HL-60/S4 (cell line): ENCODE results near the gene SLC39A3.

Source experiments
- in situ Hi-C: fragments of 300-500 bp; cut with MboI; formaldehyde crosslinking; loops from 2 replicates; pipeline ENCODE4 v1.14.3; 2022; ENCODE audit warnings: low sequenced_read_pairs

SLC39A3 gene

DNA sequence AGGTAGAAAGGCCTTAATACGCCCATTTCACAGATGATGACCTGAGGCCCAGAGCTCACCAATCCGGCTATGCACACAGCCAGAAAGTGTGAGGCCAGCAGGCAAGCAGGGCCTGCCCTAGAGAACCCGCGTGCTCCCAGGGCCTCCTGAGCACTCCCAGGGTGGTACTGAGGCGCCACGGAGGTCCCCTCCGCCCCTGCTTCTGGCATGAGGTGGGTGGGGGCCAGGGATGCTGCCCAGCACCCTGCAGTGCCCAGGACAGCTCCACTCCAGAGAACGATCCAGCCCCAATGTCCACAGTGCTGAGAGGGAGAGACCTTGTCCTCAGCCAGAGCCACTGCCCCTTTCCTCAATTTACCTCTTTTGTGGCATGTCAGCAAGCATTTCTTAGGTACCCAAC lies 29.4 kb upstream of the SLC39A3 start:
- in situ Hi-C loops = no loop called here

- in situ Hi-C loops = no loop called here
These were observed 28.7 kb upstream of the SLC39A3 start for GRCh38 chr19:2768365-2769132.

DNA sequence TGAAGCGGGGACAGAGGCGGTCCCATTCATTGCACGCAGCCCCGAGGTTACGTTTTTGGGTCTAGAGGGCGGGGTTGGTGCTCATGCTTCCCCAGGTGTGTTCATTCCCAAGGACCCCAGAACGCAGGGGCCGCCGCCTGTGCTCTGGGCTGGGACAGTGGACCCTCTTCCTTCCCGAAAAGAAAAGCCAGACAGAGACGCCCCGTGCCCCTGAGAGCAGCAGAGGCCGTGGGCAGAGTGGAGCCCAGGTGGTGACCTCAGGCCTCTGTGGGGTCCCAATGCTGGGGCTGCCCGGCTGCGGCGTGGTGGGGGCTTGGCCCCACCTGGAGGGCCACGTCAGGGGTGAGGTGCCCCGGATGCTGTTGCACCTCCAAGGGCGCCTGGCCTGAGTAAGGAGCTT lies 27.9 kb upstream of the SLC39A3 start:
- in situ Hi-C loops = no loop called here

DNA sequence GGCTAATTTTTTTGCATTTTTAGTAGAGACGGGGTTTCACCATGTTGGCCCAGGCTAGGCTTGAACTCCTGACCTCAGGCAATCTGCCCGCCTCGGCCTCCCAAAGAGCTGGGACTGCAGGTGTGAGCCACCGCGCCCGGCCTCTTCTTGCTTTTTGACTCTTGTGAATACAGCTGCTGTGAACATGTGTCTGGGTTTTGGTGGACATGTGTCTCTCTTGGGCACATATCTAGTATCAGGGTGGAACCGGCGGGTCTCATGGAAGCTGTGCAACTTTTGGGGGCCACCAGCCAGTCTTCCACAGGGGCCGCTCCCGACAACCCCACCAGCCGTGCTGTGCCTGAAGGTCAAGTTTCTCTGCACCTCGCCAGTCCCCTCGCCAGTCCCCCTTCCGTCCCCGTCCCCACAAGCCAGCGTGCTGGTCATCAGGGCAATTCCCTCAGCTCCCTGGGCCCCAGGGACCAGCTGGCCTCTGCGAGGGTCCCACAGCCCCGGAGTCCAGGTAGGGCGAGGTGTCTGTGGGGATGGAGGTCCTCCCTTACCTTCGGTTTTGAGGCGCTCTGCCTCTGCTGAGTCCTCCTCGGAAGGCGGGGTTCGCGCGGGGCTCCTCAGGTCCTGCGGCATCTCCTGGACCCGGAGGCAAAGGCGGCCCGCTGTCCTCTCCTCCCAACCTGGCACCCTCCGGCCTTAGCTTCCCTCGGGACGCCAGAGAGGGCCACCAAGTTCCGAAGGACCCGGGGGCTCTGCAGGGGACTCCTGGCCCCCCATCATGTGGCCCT lies 27.0 kb upstream of the SLC39A3 start:
- in situ Hi-C loops = no loop called here

DNA sequence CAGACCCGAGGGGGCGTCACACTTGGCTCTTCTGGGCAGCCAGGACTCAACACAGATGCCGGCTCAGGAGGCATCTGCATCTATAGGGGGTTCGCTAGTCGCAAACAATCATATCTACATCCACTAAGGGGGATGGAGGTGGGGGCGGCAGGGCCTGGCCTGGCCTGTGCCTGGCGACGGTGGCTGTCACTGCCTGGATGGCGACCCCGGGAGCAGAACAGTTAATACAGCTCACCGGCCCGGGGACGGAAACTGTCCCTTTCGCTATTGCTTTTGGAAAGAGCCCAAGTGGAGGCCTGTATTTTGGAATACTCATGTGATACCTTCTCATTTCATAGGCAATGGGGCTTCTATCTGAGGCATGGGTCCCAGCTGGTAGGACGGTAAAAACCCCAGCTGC lies 25.6 kb upstream of the SLC39A3 start:
- in situ Hi-C loops = no loop called here

- in situ Hi-C loops = no loop called here
These were observed 25.1 kb upstream of the SLC39A3 start for GRCh38 chr19:2764945-2765344.

- in situ Hi-C loops = no loop called here
These were observed 23.9 kb upstream of the SLC39A3 start for GRCh38 chr19:2763687-2764086.

- in situ Hi-C loops = no loop called here
These were observed 23.1 kb upstream of the SLC39A3 start for GRCh38 chr19:2762783-2763496.

DNA sequence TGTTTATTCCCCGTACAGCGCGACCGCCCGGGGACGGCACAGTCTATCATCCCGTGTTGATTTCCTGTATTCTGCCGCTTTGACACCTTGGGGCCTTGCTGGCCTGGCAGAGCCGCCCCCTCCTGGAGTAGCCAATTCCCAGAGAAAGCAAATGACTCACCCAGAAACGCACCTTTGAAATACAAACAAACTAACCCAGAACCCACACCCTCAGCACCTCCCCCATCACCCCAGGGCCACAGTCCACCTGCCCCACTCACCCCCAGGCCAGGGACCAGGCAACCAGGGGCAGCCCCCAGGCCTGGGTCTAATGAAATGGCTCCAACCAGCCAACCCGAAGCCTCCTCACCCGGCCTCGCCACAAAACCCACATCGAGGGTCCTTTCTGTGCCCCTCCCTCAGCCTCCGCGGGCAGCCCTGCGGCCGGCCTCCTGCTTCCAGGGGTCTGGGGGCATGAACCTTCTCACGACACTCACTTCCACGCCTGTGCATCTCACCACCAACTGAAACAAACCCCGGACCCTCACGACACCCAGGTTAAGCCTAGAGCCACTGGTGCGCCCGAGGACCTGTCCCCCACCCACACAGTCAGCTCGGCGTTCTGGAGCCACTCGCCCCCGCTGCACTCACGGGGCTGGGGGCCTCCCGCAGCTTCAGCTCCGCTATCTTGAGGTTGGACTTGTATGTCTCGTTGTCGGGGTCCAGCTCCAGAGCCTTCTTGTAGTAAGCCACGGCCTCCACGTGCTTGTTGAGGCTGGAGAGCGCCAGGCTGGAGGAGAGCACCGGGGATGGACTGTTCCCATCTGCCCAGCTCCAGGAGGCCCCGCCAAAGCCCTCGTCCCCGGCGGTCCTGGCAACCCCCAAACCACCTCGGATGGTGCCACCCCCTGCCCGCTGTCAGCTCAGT lies 22.3 kb upstream of the SLC39A3 start:
- in situ Hi-C loops = no loop called here

DNA sequence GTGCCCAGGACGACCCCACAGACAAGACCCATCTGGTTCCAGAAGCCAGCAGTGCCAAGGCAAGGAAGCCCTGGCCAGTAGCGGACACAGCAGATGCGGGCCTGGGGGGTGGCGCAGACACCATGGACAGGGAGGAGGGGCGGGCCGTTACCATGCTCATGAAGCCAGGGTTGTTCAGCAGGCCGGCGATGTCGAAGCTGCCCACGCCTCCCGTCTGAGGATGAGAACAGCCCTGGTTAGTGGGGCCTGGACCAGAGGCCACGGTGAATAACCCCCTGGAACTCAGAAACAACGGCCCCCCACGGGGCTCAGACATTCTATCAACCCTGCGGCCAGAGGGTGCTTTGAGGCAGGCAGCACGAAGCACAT lies 21.5 kb upstream of the SLC39A3 start:
- in situ Hi-C loops = no loop called here

DNA sequence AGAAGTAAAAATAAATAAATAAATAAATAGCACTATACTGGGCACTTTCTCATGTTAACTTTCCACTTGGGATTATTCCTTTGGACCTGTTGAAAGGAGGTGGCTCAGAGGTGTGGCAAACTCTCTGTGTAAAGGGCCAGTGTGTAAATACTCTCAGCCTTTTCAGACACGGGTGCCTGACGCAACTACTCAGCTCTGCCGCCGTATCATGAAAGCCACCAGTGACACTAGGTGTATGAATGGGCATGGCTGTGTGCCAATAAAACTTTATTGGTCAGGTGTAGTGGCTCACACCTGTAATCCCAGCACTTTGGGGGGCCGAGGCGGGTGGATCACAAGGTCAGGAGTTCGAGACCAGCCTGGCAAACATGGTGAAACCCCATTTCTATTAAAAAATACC lies 20.1 kb upstream of the SLC39A3 start:
- in situ Hi-C loops = no loop called here

DNA sequence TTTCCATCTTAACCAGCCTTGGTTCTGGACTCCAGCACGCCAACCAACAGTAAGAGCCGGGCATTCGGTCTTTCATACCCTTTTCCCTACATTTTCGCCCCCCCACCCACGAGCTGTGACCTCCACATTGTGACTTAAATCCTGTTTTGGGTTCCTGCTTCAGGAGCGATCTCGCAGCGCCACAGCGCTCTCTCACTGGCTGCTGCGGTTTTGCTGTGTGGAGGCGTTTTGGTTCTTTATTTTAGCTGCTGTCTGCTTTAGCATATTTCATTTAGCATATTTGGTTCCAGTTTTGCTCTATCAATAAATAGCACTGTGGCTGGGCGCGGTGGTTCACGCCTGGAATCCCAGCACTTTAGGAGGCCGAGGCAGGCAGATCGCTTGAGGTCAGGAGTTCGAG lies 19.5 kb upstream of the SLC39A3 start:
- in situ Hi-C loops = no loop called here

GRCh38 chr19:2758601-2759313 lies 18.9 kb upstream of the SLC39A3 start:
- in situ Hi-C loops = no loop called here

GRCh38 chr19:2756921-2757881 lies 17.4 kb upstream of the SLC39A3 start:
- in situ Hi-C loops = no loop called here

DNA sequence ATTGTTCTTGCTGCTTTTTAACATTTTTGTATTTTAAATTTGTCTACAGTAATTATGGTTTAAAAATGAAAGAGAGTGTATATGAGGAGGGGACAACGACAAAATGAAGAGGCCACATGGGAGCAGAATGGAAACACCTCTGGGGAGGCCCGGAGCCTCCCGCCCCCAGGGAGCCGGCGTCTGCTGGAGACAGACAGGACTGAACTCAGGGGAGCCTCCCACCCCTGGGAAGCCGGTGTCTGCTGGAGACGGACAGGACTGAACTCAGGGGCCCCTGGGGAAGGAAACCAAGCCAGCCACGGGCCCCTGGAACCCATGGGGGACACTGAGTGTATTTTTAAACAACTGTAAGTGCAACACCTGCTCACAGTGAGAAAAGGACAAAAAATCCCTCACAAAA lies 16.7 kb upstream of the SLC39A3 start:
- in situ Hi-C loops = no loop called here

DNA sequence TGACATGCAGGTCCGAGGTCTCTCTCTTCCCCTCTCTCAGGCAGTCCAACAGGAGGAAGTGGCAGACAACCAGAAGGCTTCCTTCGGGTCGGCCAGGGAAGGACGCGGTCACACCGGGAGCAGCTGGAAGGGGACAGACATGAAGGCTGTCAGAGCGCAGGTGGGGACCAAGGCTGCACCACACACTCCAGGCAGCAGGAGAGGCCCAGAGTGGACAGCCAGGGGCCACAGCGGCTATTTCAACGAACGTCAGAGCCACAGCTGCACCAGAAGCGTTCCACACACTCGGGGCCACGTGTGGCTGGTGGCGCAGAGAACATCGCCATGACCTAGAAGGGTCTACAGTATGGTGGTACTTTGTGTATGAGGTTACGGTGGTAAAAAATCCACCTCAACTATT lies 16.0 kb upstream of the SLC39A3 start:
- in situ Hi-C loops = no loop called here

- in situ Hi-C loops = no loop called here
These were observed 15.6 kb upstream of the SLC39A3 start for GRCh38 chr19:2755448-2755705.

DNA sequence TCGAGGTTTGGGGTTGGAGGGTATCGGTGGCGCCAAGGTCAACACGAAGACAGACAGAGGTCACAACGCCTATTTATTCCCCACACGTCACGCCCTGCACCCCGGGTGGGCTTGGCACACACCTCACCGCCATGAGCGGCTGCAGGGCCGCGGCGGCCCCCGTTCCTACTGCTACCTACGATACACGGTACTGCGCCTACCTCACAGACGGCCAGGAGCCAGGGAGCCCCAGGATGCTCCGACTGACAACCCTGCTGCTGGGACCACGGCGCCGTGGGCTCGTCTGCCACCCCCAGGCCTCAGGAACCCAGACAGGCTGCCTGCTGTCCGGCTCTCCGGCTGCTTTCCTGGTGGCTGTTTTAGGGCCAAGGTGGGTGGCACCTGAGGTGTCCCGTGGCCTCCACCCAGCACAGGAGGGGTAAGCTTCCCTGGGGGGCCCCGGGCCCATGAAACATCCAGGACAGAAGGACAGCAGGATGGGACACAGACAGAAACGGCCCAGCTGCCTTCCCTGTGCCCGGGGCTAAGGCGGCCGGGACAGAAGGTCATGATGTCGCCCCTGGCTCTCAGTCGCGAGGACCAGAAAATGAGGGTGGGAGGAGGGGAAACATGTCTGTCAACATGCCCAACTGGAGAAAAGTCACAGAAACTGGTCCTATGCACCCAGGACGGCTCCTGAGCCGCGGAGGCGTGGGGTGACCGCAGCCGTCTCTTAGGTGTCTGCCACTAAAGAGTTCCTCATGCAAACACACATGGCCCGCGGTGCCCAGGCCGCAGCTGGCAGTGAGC lies 15.0 kb upstream of the SLC39A3 start:
- in situ Hi-C loops = no loop called here

- in situ Hi-C loops = no loop called here
These were observed 11.6 kb upstream of the SLC39A3 start for GRCh38 chr19:2751438-2751830.
